Osteoblast (primary cell): ENCODE results near the gene GNB3. TPM values are rescaled to one million over a fixed set of nuclear protein-coding genes. Genes with fewer than 3 reads are reported as not detected.
"Not testable (repeated sequence)": the region's sequence is repeated elsewhere in the genome, so short reads cannot be mapped to it uniquely, and the experiment has no call there.

ENCODE experiments used
- DNase-seq: peaks from one replicate; pipeline ENCODE4 v3.0.0; 2011; ENCODE audit warnings: low spot score, mixed read lengths; ENCODE audit not compliant: insufficient read length; ENCODE audit errors: missing footprints
- H2AFZ ChIP-seq: 2 replicates; pipeline ENCODE4 v1.6.0; 2011; ENCODE audit warnings: mild to moderate bottlenecking, low read length
- H3K27ac ChIP-seq: 2 replicates; pipeline ENCODE4 v1.5.1; 2011; ENCODE audit warnings: mild to moderate bottlenecking, low read depth, low read length, moderate library complexity
- H3K27me3 ChIP-seq: 2 replicates; pipeline ENCODE4 v1.6.0; 2012; ENCODE audit warnings: mild to moderate bottlenecking, control low read depth, inconsistent platforms, low read length, moderate library complexity; ENCODE audit not compliant: insufficient read depth
- H3K36me3 ChIP-seq: 2 replicates; pipeline ENCODE4 v1.5.1; 2011; ENCODE audit warnings: mild to moderate bottlenecking, low read length, control low read depth, moderate library complexity; ENCODE audit not compliant: insufficient read depth
- H3K4me1 ChIP-seq: 2 replicates; pipeline ENCODE4 v1.5.1; 2011; ENCODE audit warnings: mild to moderate bottlenecking, low read length, control low read depth, moderate library complexity; ENCODE audit not compliant: insufficient read depth
- H3K4me2 ChIP-seq: 2 replicates; pipeline ENCODE4 v1.6.0; 2011; ENCODE audit warnings: mild to moderate bottlenecking, low read length; ENCODE audit not compliant: insufficient read depth
- H3K4me3 ChIP-seq: fragments of 200-600 bp; sonication (generic); 3 replicates; pipeline ENCODE4 v1.5.1; 2012; ENCODE audit warnings: mild to moderate bottlenecking, low read length, inconsistent platforms; ENCODE audit not compliant: insufficient read depth
- H3K79me2 ChIP-seq: 2 replicates; pipeline ENCODE4 v1.6.0; 2012; ENCODE audit warnings: mild to moderate bottlenecking, low read length, control low read depth, inconsistent platforms; ENCODE audit not compliant: insufficient read depth
- H3K9me3 ChIP-seq: 2 replicates; pipeline ENCODE4 v1.5.1; 2011; ENCODE audit warnings: low read depth, low read length, control low read depth
- H4K20me1 ChIP-seq: 2 replicates; pipeline ENCODE4 v1.6.0; 2012; ENCODE audit warnings: mild to moderate bottlenecking, low read length, control low read depth; ENCODE audit not compliant: insufficient read depth
- CTCF ChIP-seq: IDR thresholded peaks from 2 replicates; pipeline ENCODE4 v1.5.1; 2011; ENCODE audit warnings: mild to moderate bottlenecking, low read depth, low read length, moderate library complexity; ENCODE audit errors: extremely low read depth
- total RNA-seq: library from RNA; depleted of rRNA; stranded (reverse); fragments of >200 nt; gene quantifications from 2 replicates; pipeline ENCODE4 v1.2.3, GENCODE V29; 2012

Gene GNB3
- total RNA-seq, 1 donor = 1.4 TPM

GRCh38 chr12:6861391-6861790 lies 20.7 kb downstream of the GNB3 start:
- H3K9me3 ChIP-seq = no peaks in the 10 kb centered on the region
- no peak overlapping the region for H3K4me2 ChIP-seq
- peaks cover 5% of the 10 kb centered on the region for H3K4me1 ChIP-seq
- no peak overlapping the region for H2AFZ ChIP-seq
- no peaks in the 10 kb centered on the region for H3K27me3 ChIP-seq
- TF ChIP-seq CTCF = no peak
- H3K4me3 ChIP-seq = no peak overlapping the region
- peaks cover 7% of the 10 kb centered on the region for H3K79me2 ChIP-seq
- H3K36me3 ChIP-seq = peaks cover 83% of the 10 kb centered on the region
- peak; percentile 25 for DNase-seq
- no peaks in the 10 kb centered on the region for H4K20me1 ChIP-seq
- H3K27ac ChIP-seq = no peak overlapping the region

DNA sequence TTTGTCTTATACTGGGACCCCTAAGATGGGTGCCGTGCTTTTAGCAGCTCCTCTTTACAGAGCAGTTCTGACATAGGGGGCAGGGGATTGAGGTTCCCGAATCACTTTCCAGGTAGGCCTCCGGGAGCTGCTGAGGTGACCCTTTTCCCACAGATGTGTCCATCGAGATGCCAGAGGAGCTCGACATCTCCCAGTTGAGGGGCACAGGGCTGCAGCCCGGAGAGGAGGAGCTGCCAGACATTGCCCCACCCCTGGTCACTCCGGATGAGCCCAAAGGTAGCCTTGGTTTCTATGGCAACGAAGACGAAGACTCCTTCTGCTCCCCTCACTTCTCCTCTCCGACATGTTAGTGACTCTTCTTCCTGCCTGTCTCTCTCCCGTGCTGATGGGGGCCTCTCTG lies 22.3 kb downstream of the GNB3 start:
- TF ChIP-seq CTCF = no peak
- Histone ChIP-seq H3K36me3 (peaks cover 67% of the 10 kb centered on the region), H4K20me1 (peaks cover 2% of the 10 kb centered on the region), H3K9me3 (no peaks in the 10 kb centered on the region), H2AFZ (no peak overlapping the region), H3K27ac (peak overlapping the region; percentile 74), H3K27me3 (no peaks in the 10 kb centered on the region), H3K4me3 (no peak overlapping the region), H3K4me2 (no peak overlapping the region), H3K4me1 (peaks cover 11% of the 10 kb centered on the region), H3K79me2 (peaks cover 6% of the 10 kb centered on the region)
- peak; percentile 13 for DNase-seq

- Histone ChIP-seq H3K4me2 (peak overlapping the region; percentile 7), H3K27ac (peak overlapping the region; percentile 74), H4K20me1 (peaks cover 9% of the 10 kb centered on the region), H3K4me1 (peaks cover 16% of the 10 kb centered on the region), H3K79me2 (peaks cover 14% of the 10 kb centered on the region), H3K27me3 (no peaks in the 10 kb centered on the region), H3K36me3 (peaks cover 60% of the 10 kb centered on the region), H2AFZ (no peak overlapping the region), H3K4me3 (no peak overlapping the region), H3K9me3 (no peaks in the 10 kb centered on the region)
- no peak for TF ChIP-seq CTCF
- peak; percentile 98 for DNase-seq
Observed at GRCh38 chr12:6863586-6864321, 23.0 kb downstream of the GNB3 start.

DNA sequence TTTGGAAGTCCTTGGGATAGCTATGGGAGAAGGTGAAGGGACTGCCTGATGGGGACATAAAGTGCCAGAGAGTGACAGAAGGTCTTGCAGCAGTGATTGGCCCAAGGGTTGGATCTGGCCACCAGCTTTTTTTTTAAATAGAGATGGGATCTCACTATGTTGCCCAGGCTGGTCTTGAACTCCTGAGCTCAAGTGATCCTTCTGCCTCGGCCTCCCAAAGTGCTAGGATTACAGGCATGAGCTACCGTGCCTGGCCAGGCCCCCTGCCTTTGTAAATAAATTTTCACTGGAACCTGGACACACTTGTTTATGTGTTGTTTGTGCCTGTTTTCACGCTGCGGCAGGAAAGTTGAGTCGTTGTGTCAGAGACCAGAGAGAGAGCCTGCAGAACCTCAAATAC lies 24.6 kb downstream of the GNB3 start:
- not testable (repeated sequence) for H3K27ac ChIP-seq, H3K4me2 ChIP-seq, H2AFZ ChIP-seq, H3K9me3 ChIP-seq, H3K27me3 ChIP-seq, DNase-seq, H3K4me3 ChIP-seq
- H3K36me3 ChIP-seq = peaks cover 59% of the 10 kb centered on the region
- H3K79me2 ChIP-seq = peaks cover 29% of the 10 kb centered on the region
- peaks cover 25% of the 10 kb centered on the region for H4K20me1 ChIP-seq
- H3K4me1 ChIP-seq = peaks cover 32% of the 10 kb centered on the region
